BLaER1 (cell line): Measurements from ENCODE around the gene MSS51.

Source experiments
- H3K27ac ChIP-seq: shearing (Covaris generic); formaldehyde crosslinking; 2 replicates; pipeline ENCODE4 v1.8.1; 2022
- H3K27me3 ChIP-seq: shearing (Covaris generic); formaldehyde crosslinking; 2 replicates; pipeline ENCODE4 v1.8.1; 2022
- H3K36me3 ChIP-seq: shearing (Covaris generic); formaldehyde crosslinking; 2 replicates; pipeline ENCODE4 v1.8.1; 2022
- H3K4me1 ChIP-seq: shearing (Covaris generic); formaldehyde crosslinking; 2 replicates; pipeline ENCODE4 v1.8.1; 2022
- H3K4me2 ChIP-seq: shearing (Covaris generic); formaldehyde crosslinking; 2 replicates; pipeline ENCODE4 v1.8.1; 2022
- H3K4me3 ChIP-seq: shearing (Covaris generic); formaldehyde crosslinking; 2 replicates; pipeline ENCODE4 v1.8.1; 2022
- H3K9ac ChIP-seq: shearing (Covaris generic); formaldehyde crosslinking; 2 replicates; pipeline ENCODE4 v1.8.1; 2022
- H3K9me3 ChIP-seq: shearing (Covaris generic); formaldehyde crosslinking; 2 replicates; pipeline ENCODE4 v1.8.1; 2022
- H4K20me1 ChIP-seq: shearing (Covaris generic); formaldehyde crosslinking; 2 replicates; pipeline ENCODE4 v1.8.1; 2022
- Cebpa-rat ChIP-seq: shearing (Covaris generic); IDR thresholded peaks from 2 replicates; pipeline ENCODE4 v1.8.1; 2022

The MSS51 gene

DNA sequence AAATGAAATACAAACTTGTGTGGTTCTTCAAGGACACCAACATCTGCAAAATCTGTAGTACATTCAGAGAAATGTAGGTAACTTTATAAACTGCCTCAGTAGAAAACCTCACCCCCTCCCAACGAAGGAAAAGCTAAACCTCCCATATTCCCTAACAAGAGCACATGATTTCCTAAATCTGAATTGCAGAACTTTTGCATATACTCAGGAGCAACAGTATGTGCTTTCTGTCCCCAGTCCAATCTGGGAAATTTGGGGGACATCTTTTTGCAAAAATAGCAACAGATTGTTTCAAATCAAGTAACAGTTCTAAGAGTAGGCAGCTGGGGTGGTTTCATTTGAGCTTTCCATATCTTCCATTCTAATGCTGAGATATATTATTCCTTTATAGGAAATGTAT is 15.8 kb upstream of the MSS51 start:
- no peaks in the 10 kb centered on the region for H3K27me3 ChIP-seq
- H3K27ac ChIP-seq = no peak overlapping the region
- no peak overlapping the region for H3K4me3 ChIP-seq
- peaks cover 36% of the 10 kb centered on the region for H3K36me3 ChIP-seq
- peaks cover 15% of the 10 kb centered on the region for H3K4me1 ChIP-seq
- no peak overlapping the region for H3K9ac ChIP-seq
- H4K20me1 ChIP-seq = no peaks in the 10 kb centered on the region
- H3K4me2 ChIP-seq = no peak overlapping the region
- TF ChIP-seq Cebpa-rat = no peak
- no peaks in the 10 kb centered on the region for H3K9me3 ChIP-seq

- no peak for TF ChIP-seq Cebpa-rat
- Histone ChIP-seq H3K9me3 (no peaks in the 10 kb centered on the region), H3K36me3 (peaks cover 35% of the 10 kb centered on the region), H3K4me2 (no peak overlapping the region), H3K9ac (no peak overlapping the region), H4K20me1 (no peaks in the 10 kb centered on the region), H3K4me1 (peaks cover 22% of the 10 kb centered on the region), H3K27ac (no peak overlapping the region), H3K4me3 (no peak overlapping the region), H3K27me3 (no peaks in the 10 kb centered on the region)
Measured at GRCh38 chr10:73448384-73448783, 15.0 kb upstream of the MSS51 start.

- Histone ChIP-seq H3K4me2 (no peak overlapping the region), H4K20me1 (no peaks in the 10 kb centered on the region), H3K36me3 (peaks cover 26% of the 10 kb centered on the region), H3K27me3 (no peaks in the 10 kb centered on the region), H3K4me1 (peaks cover 36% of the 10 kb centered on the region), H3K4me3 (no peak overlapping the region), H3K27ac (no peak overlapping the region), H3K9me3 (no peaks in the 10 kb centered on the region), H3K9ac (no peak overlapping the region)
- no peak for TF ChIP-seq Cebpa-rat
Measured at GRCh38 chr10:73446926-73447325, 13.6 kb upstream of the MSS51 start.

GRCh38 chr10:73444457-73444856 is 11.1 kb upstream of the MSS51 start:
- no peak overlapping the region for H3K4me3 ChIP-seq
- H3K36me3 ChIP-seq = peaks cover 37% of the 10 kb centered on the region
- peak overlapping the region; percentile 52; the same call in 1 of the 2 replicates for H3K9ac ChIP-seq
- TF ChIP-seq Cebpa-rat = no peak
- H3K9me3 ChIP-seq = no peaks in the 10 kb centered on the region
- H3K4me2 ChIP-seq = peak overlapping the region; percentile 72
- H3K4me1 ChIP-seq = peaks cover 36% of the 10 kb centered on the region
- no peaks in the 10 kb centered on the region for H3K27me3 ChIP-seq
- H3K27ac ChIP-seq = peak overlapping the region; percentile 64
- no peaks in the 10 kb centered on the region for H4K20me1 ChIP-seq

GRCh38 chr10:73439605-73440312 is 6.4 kb upstream of the MSS51 start:
- no peak overlapping the region for H3K4me3 ChIP-seq
- no peak overlapping the region for H3K27ac ChIP-seq
- H3K4me2 ChIP-seq = no peak overlapping the region
- no peaks in the 10 kb centered on the region for H3K9me3 ChIP-seq
- no peak overlapping the region for H3K9ac ChIP-seq
- H4K20me1 ChIP-seq = no peaks in the 10 kb centered on the region
- peaks cover 27% of the 10 kb centered on the region for H3K4me1 ChIP-seq
- TF ChIP-seq Cebpa-rat = no peak
- H3K36me3 ChIP-seq = peaks cover 42% of the 10 kb centered on the region
- H3K27me3 ChIP-seq = no peaks in the 10 kb centered on the region

GRCh38 chr10:73439055-73439454 is 5.7 kb upstream of the MSS51 start:
- peaks cover 25% of the 10 kb centered on the region for H3K4me1 ChIP-seq
- H4K20me1 ChIP-seq = no peaks in the 10 kb centered on the region
- H3K27ac ChIP-seq = no peak overlapping the region
- no peak for TF ChIP-seq Cebpa-rat
- peaks cover 42% of the 10 kb centered on the region for H3K36me3 ChIP-seq
- no peaks in the 10 kb centered on the region for H3K9me3 ChIP-seq
- no peaks in the 10 kb centered on the region for H3K27me3 ChIP-seq
- H3K4me3 ChIP-seq = no peak overlapping the region
- H3K9ac ChIP-seq = no peak overlapping the region
- H3K4me2 ChIP-seq = no peak overlapping the region

- H3K27me3 ChIP-seq = no peaks in the 10 kb centered on the region
Measured at GRCh38 chr10:73432646-73433537, 469 bp downstream of the MSS51 start.

DNA sequence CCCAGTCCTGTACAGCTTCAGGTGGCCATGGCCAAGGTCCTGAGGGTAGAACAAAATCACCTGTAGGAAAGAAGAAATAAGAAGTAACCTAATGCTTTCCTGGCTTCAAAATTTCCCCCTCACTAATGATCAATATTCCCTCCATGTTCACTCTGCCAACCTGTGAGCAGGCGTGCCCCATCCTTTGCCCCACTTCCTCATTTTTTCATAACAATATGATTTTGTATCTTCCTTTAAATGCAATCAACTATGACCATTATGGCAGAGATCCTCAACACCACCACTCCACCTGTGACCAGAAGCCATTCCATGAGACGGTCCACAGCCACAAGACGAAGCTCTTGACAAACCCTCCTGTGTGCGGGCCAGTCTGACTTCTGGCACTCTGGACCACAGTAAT is 7.0 kb downstream of the MSS51 start:
- TF ChIP-seq Cebpa-rat = no peak
- H3K4me3 ChIP-seq = no peak overlapping the region
- no peak overlapping the region for H3K9ac ChIP-seq
- no peaks in the 10 kb centered on the region; the same call in 1 of the 2 replicates for H3K4me1 ChIP-seq
- H4K20me1 ChIP-seq = no peaks in the 10 kb centered on the region
- H3K27ac ChIP-seq = no peak overlapping the region
- H3K36me3 ChIP-seq = peaks cover 67% of the 10 kb centered on the region
- H3K9me3 ChIP-seq = no peaks in the 10 kb centered on the region
- no peak overlapping the region for H3K4me2 ChIP-seq
- H3K27me3 ChIP-seq = no peaks in the 10 kb centered on the region

More at GRCh38 chr10:73432646-73433537, 469 bp downstream of the MSS51 start:
- H3K4me2 ChIP-seq = peak overlapping the region; percentile 48
- peaks cover 18% of the 10 kb centered on the region for H3K4me1 ChIP-seq
- no peak overlapping the region for H3K4me3 ChIP-seq
- no peaks in the 10 kb centered on the region for H3K9me3 ChIP-seq
- TF ChIP-seq Cebpa-rat = no peak
- H4K20me1 ChIP-seq = no peaks in the 10 kb centered on the region
- peak overlapping the region; percentile 47; the same call in 1 of the 2 replicates for H3K9ac ChIP-seq
- peaks cover 18% of the 10 kb centered on the region for H3K36me3 ChIP-seq
- H3K27ac ChIP-seq = peak overlapping the region; percentile 63; the same call in 1 of the 2 replicates

- Histone ChIP-seq H3K27me3 (no peaks in the 10 kb centered on the region), H3K9me3 (no peaks in the 10 kb centered on the region), H3K36me3 (peaks cover 67% of the 10 kb centered on the region), H4K20me1 (no peaks in the 10 kb centered on the region), H3K9ac (no peak overlapping the region), H3K4me2 (no peak overlapping the region), H3K27ac (no peak overlapping the region), H3K4me1 (no peaks in the 10 kb centered on the region; the same call in 1 of the 2 replicates), H3K4me3 (no peak overlapping the region)
- no peak for TF ChIP-seq Cebpa-rat
Measured at GRCh38 chr10:73424478-73424877, 8.9 kb downstream of the MSS51 start.

DNA sequence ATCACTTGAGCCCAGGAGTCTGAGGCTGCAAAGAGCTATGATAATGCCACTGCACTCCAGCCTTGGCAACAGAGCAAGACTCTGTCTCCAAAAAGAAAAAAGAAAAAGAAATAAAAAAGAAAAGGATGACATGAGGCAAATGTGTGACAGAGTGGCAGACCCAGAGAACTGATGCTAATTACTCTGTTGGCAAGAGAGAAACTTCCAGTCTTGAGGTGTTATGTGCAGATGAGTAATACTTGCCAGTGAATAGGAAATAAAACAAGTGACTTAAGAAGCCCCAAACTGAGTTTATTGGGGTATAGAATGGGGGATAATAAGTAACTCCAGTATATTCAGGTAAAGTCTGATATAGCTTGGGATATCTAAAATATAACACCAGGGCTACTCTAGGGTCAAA is 10.1 kb downstream of the MSS51 start:
- no peak overlapping the region for H3K27ac ChIP-seq
- no peak overlapping the region for H3K4me2 ChIP-seq
- H3K9me3 ChIP-seq = no peaks in the 10 kb centered on the region
- no peaks in the 10 kb centered on the region; the same call in 1 of the 2 replicates for H3K4me1 ChIP-seq
- no peak overlapping the region for H3K9ac ChIP-seq
- H3K36me3 ChIP-seq = peaks cover 65% of the 10 kb centered on the region
- TF ChIP-seq Cebpa-rat = no peak
- H3K4me3 ChIP-seq = no peak overlapping the region
- no peaks in the 10 kb centered on the region for H3K27me3 ChIP-seq
- H4K20me1 ChIP-seq = no peaks in the 10 kb centered on the region
